ENCODE data around the gene SBDS.

The SBDS gene

GRCh38 chr7:66937940-66938339 is 57.4 kb downstream of the SBDS start:
- peaks cover 88% of the 10 kb centered on the region for H3K79me2 ChIP-seq (ENCODE audit: low read length)
- peaks cover 16% of the 10 kb centered on the region for H3K36me3 ChIP-seq (replicated peaks; ENCODE audit: low read depth, low read length)
- peaks cover 57% of the 10 kb centered on the region for H4K20me1 ChIP-seq (ENCODE audit: insufficient read depth, low read length)
- no peak overlapping the region for H3K9ac ChIP-seq (ENCODE audit: low read length)
- H3K4me2 ChIP-seq (ENCODE audit: low read length) = no peak overlapping the region
- no peak overlapping the region for H3K4me3 ChIP-seq (ENCODE audit: low read length)
- no peak overlapping the region for H3K27ac ChIP-seq (ENCODE audit: low read length)
- H3K9me3 ChIP-seq (ENCODE audit: insufficient read depth, low read length) = no peaks in the 10 kb centered on the region
- no peak for TF ChIP-seq EZH2phosphoT487 (IDR thresholded peaks at IDR 0.05; ENCODE audit: low read depth)
- TF ChIP-seq, protein P1, sequence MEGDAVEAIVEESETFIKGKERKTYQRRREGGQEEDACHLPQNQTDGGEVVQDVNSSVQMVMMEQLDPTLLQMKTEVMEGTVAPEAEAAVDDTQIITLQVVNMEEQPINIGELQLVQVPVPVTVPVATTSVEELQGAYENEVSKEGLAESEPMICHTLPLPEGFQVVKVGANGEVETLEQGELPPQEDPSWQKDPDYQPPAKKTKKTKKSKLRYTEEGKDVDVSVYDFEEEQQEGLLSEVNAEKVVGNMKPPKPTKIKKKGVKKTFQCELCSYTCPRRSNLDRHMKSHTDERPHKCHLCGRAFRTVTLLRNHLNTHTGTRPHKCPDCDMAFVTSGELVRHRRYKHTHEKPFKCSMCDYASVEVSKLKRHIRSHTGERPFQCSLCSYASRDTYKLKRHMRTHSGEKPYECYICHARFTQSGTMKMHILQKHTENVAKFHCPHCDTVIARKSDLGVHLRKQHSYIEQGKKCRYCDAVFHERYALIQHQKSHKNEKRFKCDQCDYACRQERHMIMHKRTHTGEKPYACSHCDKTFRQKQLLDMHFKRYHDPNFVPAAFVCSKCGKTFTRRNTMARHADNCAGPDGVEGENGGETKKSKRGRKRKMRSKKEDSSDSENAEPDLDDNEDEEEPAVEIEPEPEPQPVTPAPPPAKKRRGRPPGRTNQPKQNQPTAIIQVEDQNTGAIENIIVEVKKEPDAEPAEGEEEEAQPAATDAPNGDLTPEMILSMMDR (IDR thresholded peaks at IDR 0.05; ENCODE audit: low read depth, low read length) = no peak
- H3K4me1 ChIP-seq (ENCODE audit: low read length) = peaks cover 5% of the 10 kb centered on the region; the same call in 1 of the 2 replicates
- H3K27me3 ChIP-seq (ENCODE audit: low read depth, low read length) = no peaks in the 10 kb centered on the region
- no peak overlapping the region for H2AFZ ChIP-seq (ENCODE audit: low read depth, low read length)

All from OCI-LY3 (cell line).